ENCODE data around the gene LEKR1. TPM values are rescaled to one million over a fixed set of nuclear protein-coding genes. Genes with fewer than 3 reads are reported as not detected.

The LEKR1 gene
- total RNA-seq, 1 donor from 2014 or later = 4.1 TPM

DNA sequence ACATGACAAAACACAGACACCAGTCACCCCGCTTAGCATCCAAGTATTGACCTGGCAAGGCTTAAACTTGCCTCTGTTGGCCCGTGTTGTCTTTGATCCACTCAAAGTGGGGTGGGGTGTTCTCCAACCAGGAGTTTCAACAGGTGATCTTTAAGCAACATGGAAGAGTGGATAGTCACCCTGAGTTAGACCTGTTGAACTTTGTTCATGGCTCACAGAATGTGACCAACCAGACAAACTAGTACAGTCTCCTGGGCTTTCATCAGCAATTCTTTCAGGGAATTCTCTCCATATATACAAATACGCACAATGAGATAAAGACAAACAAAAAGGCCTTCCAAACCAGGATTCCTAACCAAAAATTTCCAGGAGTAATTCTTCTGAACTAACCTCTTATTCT is 11.9 kb downstream of the LEKR1 start:
- Mint-ChIP-seq H3K4me1 (ENCODE audit: low read depth) (peaks cover 11% of the 10 kb centered on the region), H3K36me3 (ENCODE audit: insufficient read depth) (no peaks in the 10 kb centered on the region), H3K27me3 (no peaks in the 10 kb centered on the region), H3K4me3 (ENCODE audit: low read depth) (no peak overlapping the region), H3K27ac (no peak overlapping the region), H3K9me3 (ENCODE audit: low read depth) (no peaks in the 10 kb centered on the region)
- TF ChIP-seq, protein P1, sequence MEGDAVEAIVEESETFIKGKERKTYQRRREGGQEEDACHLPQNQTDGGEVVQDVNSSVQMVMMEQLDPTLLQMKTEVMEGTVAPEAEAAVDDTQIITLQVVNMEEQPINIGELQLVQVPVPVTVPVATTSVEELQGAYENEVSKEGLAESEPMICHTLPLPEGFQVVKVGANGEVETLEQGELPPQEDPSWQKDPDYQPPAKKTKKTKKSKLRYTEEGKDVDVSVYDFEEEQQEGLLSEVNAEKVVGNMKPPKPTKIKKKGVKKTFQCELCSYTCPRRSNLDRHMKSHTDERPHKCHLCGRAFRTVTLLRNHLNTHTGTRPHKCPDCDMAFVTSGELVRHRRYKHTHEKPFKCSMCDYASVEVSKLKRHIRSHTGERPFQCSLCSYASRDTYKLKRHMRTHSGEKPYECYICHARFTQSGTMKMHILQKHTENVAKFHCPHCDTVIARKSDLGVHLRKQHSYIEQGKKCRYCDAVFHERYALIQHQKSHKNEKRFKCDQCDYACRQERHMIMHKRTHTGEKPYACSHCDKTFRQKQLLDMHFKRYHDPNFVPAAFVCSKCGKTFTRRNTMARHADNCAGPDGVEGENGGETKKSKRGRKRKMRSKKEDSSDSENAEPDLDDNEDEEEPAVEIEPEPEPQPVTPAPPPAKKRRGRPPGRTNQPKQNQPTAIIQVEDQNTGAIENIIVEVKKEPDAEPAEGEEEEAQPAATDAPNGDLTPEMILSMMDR (IDR thresholded peaks at IDR 0.05; ENCODE audit: unreplicated experiment) = no peak
- no peak for DNase-seq (ENCODE audit: low spot score, unreplicated experiment)

DNA sequence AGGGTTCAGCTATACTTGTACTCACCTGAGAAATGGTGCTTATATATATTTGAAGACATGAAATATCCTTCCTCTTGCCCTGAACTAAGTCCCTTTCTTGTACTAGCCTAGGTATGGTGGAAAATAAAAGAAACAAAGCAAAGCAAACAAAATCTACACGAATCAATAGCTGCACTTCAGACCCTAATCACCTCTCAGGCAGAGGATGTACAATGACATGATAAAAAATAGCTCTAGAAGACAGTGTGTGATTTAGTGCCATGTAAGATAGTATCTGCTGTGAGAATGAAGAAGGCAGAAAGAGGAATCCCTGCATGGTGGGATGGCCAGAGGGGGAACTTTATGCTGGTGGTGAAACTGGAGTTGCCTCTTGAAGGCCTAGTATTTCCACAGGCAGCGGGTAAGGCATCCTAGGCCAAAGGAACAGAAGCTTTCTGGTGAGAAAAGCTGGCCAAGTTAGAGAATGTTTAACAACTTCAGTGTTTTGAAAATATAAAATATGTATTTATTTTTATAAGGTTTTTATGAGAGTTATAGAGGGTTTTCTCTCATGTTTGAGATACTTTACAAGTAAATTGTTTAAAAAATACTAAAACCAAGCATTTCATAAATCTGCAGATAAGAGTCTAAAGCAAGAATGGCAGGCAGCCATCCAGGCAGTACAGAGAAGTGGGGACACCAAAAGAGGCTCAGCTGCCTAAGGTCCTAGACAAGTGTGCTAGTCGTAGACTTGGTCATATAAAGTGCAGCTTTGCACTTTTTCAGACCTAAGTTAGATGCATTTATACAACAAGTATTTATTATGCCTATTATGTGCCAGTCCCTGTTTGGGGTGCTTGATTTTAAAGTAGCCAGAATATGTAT is 14.9 kb downstream of the LEKR1 start:
- TF ChIP-seq, protein P1 (IDR thresholded peaks at IDR 0.05; ENCODE audit: unreplicated experiment) = no peak
- no peaks in the 10 kb centered on the region for H3K9me3 Mint-ChIP-seq (ENCODE audit: low read depth)
- H3K36me3 Mint-ChIP-seq (ENCODE audit: insufficient read depth) = no peaks in the 10 kb centered on the region
- peaks cover 11% of the 10 kb centered on the region for H3K4me1 Mint-ChIP-seq (ENCODE audit: low read depth)
- no peaks in the 10 kb centered on the region for H3K27me3 Mint-ChIP-seq
- no peak for DNase-seq (ENCODE audit: low spot score, unreplicated experiment)
- H3K4me3 Mint-ChIP-seq (ENCODE audit: low read depth) = no peak overlapping the region
- H3K27ac Mint-ChIP-seq = peak overlapping the region; percentile 86

DNA sequence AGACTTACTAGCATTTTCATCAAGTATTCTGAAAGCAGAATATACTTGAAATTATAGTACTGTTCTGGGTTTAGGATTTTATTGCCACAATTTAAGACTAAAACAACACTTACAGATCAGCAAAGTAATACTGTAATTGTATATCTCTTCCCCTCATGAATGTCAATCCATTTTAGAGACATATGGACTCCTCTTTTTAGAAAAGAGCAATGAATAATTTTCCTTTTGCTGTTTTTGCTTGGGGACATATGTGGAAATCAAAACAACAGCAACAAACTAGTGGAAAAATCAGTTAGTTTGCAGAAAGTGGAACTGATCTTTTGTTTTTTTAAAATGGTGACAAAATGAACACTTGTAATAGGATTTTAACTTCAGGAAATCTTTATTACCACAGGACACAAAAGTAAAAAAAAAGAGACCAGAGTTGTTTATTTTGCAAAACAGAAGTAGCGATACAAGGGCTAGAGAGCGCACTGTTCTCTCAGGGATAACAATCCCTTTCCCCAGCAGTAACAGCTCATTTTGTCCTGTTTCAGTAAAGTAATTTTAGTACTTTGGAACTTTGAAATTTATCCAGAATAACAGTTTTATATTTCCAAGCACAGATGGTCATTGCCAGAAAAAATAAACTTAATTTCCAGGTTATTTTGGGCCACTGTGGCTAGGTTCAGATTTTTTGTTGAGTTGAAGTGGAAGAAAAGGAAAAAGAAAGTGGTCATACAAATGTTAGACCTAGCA is 17.1 kb downstream of the LEKR1 start:
- no peaks in the 10 kb centered on the region for H3K36me3 Mint-ChIP-seq (ENCODE audit: insufficient read depth)

DNA sequence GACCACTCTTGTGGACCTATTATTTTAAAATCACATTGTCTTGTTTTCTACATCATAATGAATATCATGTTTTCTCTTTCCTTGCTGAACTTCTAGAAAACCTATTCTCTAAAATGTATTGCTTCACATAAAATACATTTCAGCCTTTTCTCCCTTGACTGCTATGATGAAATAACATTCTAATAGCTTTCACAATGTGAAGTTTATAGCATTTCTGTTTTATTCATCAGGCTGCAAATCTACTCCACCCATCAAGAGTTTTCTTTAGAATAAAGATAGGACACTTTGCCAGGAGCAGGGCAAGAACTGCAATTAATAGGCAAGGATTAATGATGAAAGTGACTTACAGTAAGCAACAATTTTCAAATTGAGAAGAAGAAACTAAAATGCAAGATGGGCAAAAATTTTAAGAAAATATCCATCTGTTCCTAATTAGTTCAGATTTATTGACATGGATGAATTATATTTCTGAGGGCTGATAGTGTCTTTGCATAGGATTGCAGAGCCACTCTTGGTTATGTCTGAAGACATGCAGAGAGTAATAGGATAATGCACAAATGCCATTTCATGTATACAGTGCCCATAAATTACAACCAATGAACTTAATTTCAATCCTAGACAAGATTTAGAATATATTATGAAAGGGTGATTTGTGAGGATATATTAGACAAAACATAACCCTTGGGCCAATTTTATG is 21.7 kb downstream of the LEKR1 start:
- no peaks in the 10 kb centered on the region for H3K36me3 Mint-ChIP-seq (ENCODE audit: insufficient read depth)
- H3K27ac Mint-ChIP-seq = no peak overlapping the region

More for the DNA sequence above, 17.1 kb downstream of the LEKR1 start:
- H3K27ac Mint-ChIP-seq = no peak overlapping the region
- no peaks in the 10 kb centered on the region for H3K27me3 Mint-ChIP-seq
- no peak for DNase-seq (ENCODE audit: low spot score, unreplicated experiment)
- no peaks in the 10 kb centered on the region for H3K9me3 Mint-ChIP-seq (ENCODE audit: low read depth)
- TF ChIP-seq, protein P1 (IDR thresholded peaks at IDR 0.05; ENCODE audit: unreplicated experiment) = no peak
- peaks cover 11% of the 10 kb centered on the region for H3K4me1 Mint-ChIP-seq (ENCODE audit: low read depth)
- no peak overlapping the region for H3K4me3 Mint-ChIP-seq (ENCODE audit: low read depth)

More for the DNA sequence above, 21.7 kb downstream of the LEKR1 start:
- Mint-ChIP-seq H3K27me3 (no peaks in the 10 kb centered on the region), H3K9me3 (ENCODE audit: low read depth) (no peaks in the 10 kb centered on the region), H3K4me3 (ENCODE audit: low read depth) (no peak overlapping the region), H3K4me1 (ENCODE audit: low read depth) (no peaks in the 10 kb centered on the region)
- no peak for DNase-seq (ENCODE audit: low spot score, unreplicated experiment)
- TF ChIP-seq, protein P1 (IDR thresholded peaks at IDR 0.05; ENCODE audit: unreplicated experiment) = no peak
